IMR-90 (cell line): Measurements from ENCODE around the gene ZNF221. TPM values are rescaled to one million over a fixed set of nuclear protein-coding genes. Genes with fewer than 3 reads are reported as not detected.

Experiments used
- ATAC-seq: fragments of 200-7000 bp; cut with Tn5 transposase; 2 replicates; pipeline ENCODE4 v1.9.1; 2020; ENCODE audit warnings: low read depth, mild to moderate bottlenecking, moderate library complexity
- BruUV-seq: library from RNA; stranded (reverse); fragments of 400-500 nt; replicated peaks from 2 replicates; lab custom pipeline; 2021; lab: Mats Ljungman, UMichigan
- CTCF ChIA-PET: fragments of 300-600 bp; formaldehyde crosslinking; extraction: SDS; loops from one replicate; lab custom pipeline; 2021; ENCODE audit warnings: antibody characterized with exemption; lab: Yijun Ruan, JAX
- POLR2A ChIA-PET: fragments of 300-600 bp; sonication (Branson Sonifier 250); formaldehyde crosslinking; loops from one replicate; lab custom pipeline; 2022; ENCODE audit warnings: antibody characterized with exemption; ENCODE audit not compliant: unreplicated experiment; lab: Charles Lee
- DNase-seq: peaks from one replicate; pipeline ENCODE4 v3.0.0; 2013
- H2AFZ ChIP-seq: replicated peaks from 2 replicates; pipeline ENCODE3; 2013; ENCODE audit warnings: low read length, mild to moderate bottlenecking; ENCODE audit not compliant: poor library complexity
- H2AK5ac ChIP-seq: 2 replicates; pipeline ENCODE4 v1.6.1; 2013; ENCODE audit warnings: low read depth, low read length, inconsistent platforms
- H2AK9ac ChIP-seq: replicated peaks from 2 replicates; pipeline ENCODE3; 2013; ENCODE audit warnings: mild to moderate bottlenecking, low read depth, low read length, moderate library complexity; ENCODE audit not compliant: poor library complexity
- H2BK120ac ChIP-seq: 2 replicates; pipeline ENCODE4 v1.6.1; 2013; ENCODE audit warnings: low read depth, low read length, inconsistent platforms
- H2BK15ac ChIP-seq: 3 replicates; pipeline ENCODE4 v1.6.1; 2013; ENCODE audit warnings: low read depth, low read length, inconsistent platforms
- H2BK20ac ChIP-seq: 2 replicates; pipeline ENCODE4 v1.6.1; 2013; ENCODE audit warnings: low read depth, mild to moderate bottlenecking, inconsistent platforms, low read length, moderate library complexity
- H2BK5ac ChIP-seq: 2 replicates; pipeline ENCODE4 v1.6.1; 2013; ENCODE audit warnings: mild to moderate bottlenecking, low read depth, low read length, inconsistent platforms; ENCODE audit not compliant: poor library complexity, severe bottlenecking
- H3K14ac ChIP-seq: replicated peaks from 2 replicates; pipeline ENCODE4 v1.6.1; 2013; ENCODE audit warnings: low read depth, low read length, inconsistent platforms
- H3K18ac ChIP-seq: 2 replicates; pipeline ENCODE4 v1.6.1; 2013; ENCODE audit warnings: low read depth, low read length, control low read depth
- H3K23ac ChIP-seq: 2 replicates; pipeline ENCODE4 v1.6.1; 2013; ENCODE audit warnings: low read depth, low read length, inconsistent platforms
- H3K27ac ChIP-seq: 2 replicates; pipeline ENCODE4 v1.5.1; 2013; ENCODE audit warnings: mild to moderate bottlenecking, control low read depth, low read length; ENCODE audit not compliant: insufficient read depth
- H3K27me3 ChIP-seq: 2 replicates; pipeline ENCODE4 v1.6.1; 2013; ENCODE audit warnings: low read length; ENCODE audit not compliant: control insufficient read depth, insufficient read depth
- H3K36me3 ChIP-seq: 2 replicates; pipeline ENCODE4 v1.6.1; 2013; ENCODE audit warnings: low read length, mixed read lengths; ENCODE audit not compliant: control insufficient read depth, insufficient read depth
- H3K4ac ChIP-seq: 2 replicates; pipeline ENCODE4 v1.6.1; 2013; ENCODE audit warnings: low read depth, low read length, inconsistent platforms
- H3K4me1 ChIP-seq: 2 replicates; pipeline ENCODE4 v1.6.1; 2013; ENCODE audit warnings: low read length, mixed read lengths; ENCODE audit not compliant: control insufficient read depth, insufficient read depth
- H3K4me2 ChIP-seq: 2 replicates; pipeline ENCODE4 v1.6.1; 2013; ENCODE audit warnings: low read depth, mild to moderate bottlenecking, control low read depth, low read length, moderate library complexity
- H3K4me3 ChIP-seq: 2 replicates; pipeline ENCODE4 v1.5.1; 2013; ENCODE audit warnings: low read depth, mild to moderate bottlenecking, control low read depth, low read length, moderate library complexity; ENCODE audit not compliant: insufficient read depth
- H3K56ac ChIP-seq: 2 replicates; pipeline ENCODE4 v1.6.1; 2013; ENCODE audit warnings: low read length, inconsistent platforms; ENCODE audit not compliant: insufficient read depth; ENCODE audit errors: extremely low read depth
- H3K79me1 ChIP-seq, 2 experiments: 2 replicates each; pipeline ENCODE4 v1.6.1; 2013; ENCODE audit warnings: low read length in 2 of 2, inconsistent platforms in 1 of 2, low read depth in 1 of 2
- H3K9ac ChIP-seq: 2 replicates; pipeline ENCODE4 v1.6.1; 2013; ENCODE audit warnings: low read depth, low read length, control low read depth
- H3K9me1 ChIP-seq: 2 replicates; pipeline ENCODE4 v1.6.1; 2013; ENCODE audit warnings: low read length, inconsistent platforms; ENCODE audit not compliant: insufficient read depth
- H3K9me3 ChIP-seq: 2 replicates; pipeline ENCODE4 v1.6.1; 2013; ENCODE audit warnings: low read length; ENCODE audit not compliant: control insufficient read depth, insufficient read depth
- H4K20me1 ChIP-seq: 2 replicates; pipeline ENCODE4 v1.6.1; 2013; ENCODE audit warnings: low read length, inconsistent platforms; ENCODE audit not compliant: insufficient read depth
- H4K5ac ChIP-seq: 2 replicates; pipeline ENCODE4 v1.6.1; 2013; ENCODE audit warnings: mild to moderate bottlenecking, low read depth, low read length, control low read depth
- H4K8ac ChIP-seq, 2 experiments: 2 replicates each; pipeline ENCODE4 v1.6.1; 2013; ENCODE audit warnings: low read depth in 2 of 2, low read length in 2 of 2, control low read depth in 1 of 2, inconsistent platforms in 1 of 2
- H4K91ac ChIP-seq: 2 replicates; pipeline ENCODE4 v1.6.1; 2013; ENCODE audit warnings: low read depth, low read length, inconsistent platforms; ENCODE audit not compliant: insufficient read depth
- BHLHE40 ChIP-seq: fragments of 150-350 bp; IDR thresholded peaks from 2 replicates; pipeline ENCODE4 v1.6.1; 2016; ENCODE audit warnings: mild to moderate bottlenecking, low read depth, low read length
- CEBPB ChIP-seq: IDR thresholded peaks from 2 replicates; pipeline ENCODE4 v1.6.1; 2012; ENCODE audit warnings: low read depth, low read length, improper control_type of control experiment
- CTCF ChIP-seq: conservative IDR thresholded peaks from 2 replicates; pipeline ENCODE4 v1.5.1; 2012; ENCODE audit warnings: mild to moderate bottlenecking, low read depth, low read length, improper control_type of control experiment
- ELK1 ChIP-seq: fragments of 150-350 bp; IDR thresholded peaks from 2 replicates; pipeline ENCODE4 v1.6.1; 2016; ENCODE audit warnings: low read depth, mild to moderate bottlenecking, low read length, moderate library complexity, borderline replicate concordance
- FOS ChIP-seq: fragments of 150-350 bp; IDR thresholded peaks from 2 replicates; pipeline ENCODE4 v1.6.1; 2016; ENCODE audit warnings: low read depth, low read length
- MAFK ChIP-seq: IDR thresholded peaks from 2 replicates; pipeline ENCODE4 v1.6.1; 2012; ENCODE audit warnings: low read depth, low read length, improper control_type of control experiment
- MXI1 ChIP-seq: IDR thresholded peaks from 2 replicates; pipeline ENCODE4 v1.6.1; 2012; ENCODE audit warnings: low read depth, mild to moderate bottlenecking, low read length, moderate library complexity, borderline replicate concordance
- NFE2L2 ChIP-seq: fragments of 150-350 bp; IDR thresholded peaks from 2 replicates; pipeline ENCODE4 v1.6.1; 2016; ENCODE audit warnings: low read depth, mild to moderate bottlenecking, low read length
- POLR2A ChIP-seq: IDR thresholded peaks from 2 replicates; pipeline ENCODE4 v1.6.1; 2012; ENCODE audit warnings: mild to moderate bottlenecking, low read depth, low read length
- RAD21 ChIP-seq: IDR thresholded peaks from 2 replicates; pipeline ENCODE4 v1.6.1; 2012; ENCODE audit warnings: low read length, improper control_type of control experiment
- RCOR1 ChIP-seq: IDR thresholded peaks from 2 replicates; pipeline ENCODE4 v1.6.1; 2012; ENCODE audit warnings: mild to moderate bottlenecking, low read length, improper control_type of control experiment; ENCODE audit not compliant: insufficient replicate concordance
- RFX5 ChIP-seq: IDR thresholded peaks from 2 replicates; pipeline ENCODE4 v1.8.0; 2012; ENCODE audit warnings: low read depth, mild to moderate bottlenecking, low read length, moderate library complexity
- SMC3 ChIP-seq: fragments of 150-350 bp; IDR thresholded peaks from 2 replicates; pipeline ENCODE4 v1.6.1; 2016; ENCODE audit warnings: low read depth, mild to moderate bottlenecking, antibody characterized with exemption, low read length, moderate library complexity
- USF2 ChIP-seq: fragments of 150-350 bp; IDR thresholded peaks from 2 replicates; pipeline ENCODE4 v1.6.1; 2017; ENCODE audit warnings: mild to moderate bottlenecking, antibody characterized with exemption, low read length, low read depth
- WGBS, 2 experiments: methylation state at CpG; one replicate each; pipeline versions ENCODE4 v1.1.5 to v1.1.7; 2013; ENCODE audit warnings: missing lambda C conversion rate in 2 of 2; ENCODE audit not compliant: insufficient read length in 1 of 2; ENCODE audit errors: extremely low coverage in 2 of 2; 5-methylcytosine and 5-hydroxymethylcytosine counted together
- dilution Hi-C: fragments of 300-500 bp; cut with HindIII; formaldehyde crosslinking; loops from one replicate; pipeline ENCODE4 v1.14.3; 2018; ENCODE audit warnings: low sequenced_read_pairs; ENCODE audit not compliant: unreplicated experiment
- in situ Hi-C: fragments of 300-500 bp; cut with MboI; formaldehyde crosslinking; loops from 3 replicates; pipeline ENCODE4 v1.14.3; 2019; ENCODE audit warnings: low sequenced_read_pairs, inconsistent platforms, mixed read lengths
- intact Hi-C: fragments of 100-400 bp; cut with micrococcal nuclease; formaldehyde crosslinking; loops from 2 replicates; pipeline ENCODE4 v1.10.0; 2022
- polyA plus RNA-seq, 3 experiments: library from polyadenylated mRNA; depleted of rRNA; stranded (reverse); fragments of >200 nt; gene quantifications; 2 replicates each; pipeline ENCODE4 v1.2.3, GENCODE V29; 2012; ENCODE audit warnings: low replicate concordance in 1 of 3
- total RNA-seq: library from RNA; depleted of rRNA; stranded (reverse); fragments of >200 nt; gene quantifications from 2 replicates; pipeline ENCODE4 v1.2.3, GENCODE V29; 2012

ZNF221 gene
- total and polyA plus RNA-seq, 2 of the 4 experiments (the other 2 are of a cell fraction) = 1.0 to 10.6 TPM

- H3K79me1 ChIP-seq = peaks cover 6 to 27% of the 10 kb centered on the region in 2 experiments; a peak in 3 of 4 replicates
- H3K27me3 ChIP-seq = no peaks in the 10 kb centered on the region
- H3K4me3 ChIP-seq = peak within 1 kb of the TSS; percentile 79
- no peaks in the 10 kb centered on the region for H3K9me1 ChIP-seq
- H4K8ac ChIP-seq = peak within 1 kb of the TSS; percentile 4 to 94; a peak in 3 of 4 replicates
- H3K4me2 ChIP-seq = peak within 1 kb of the TSS; percentile 96
- H3K36me3 ChIP-seq = peaks cover 3% of the 10 kb centered on the region
- H4K91ac ChIP-seq = peak within 1 kb of the TSS; percentile 77
- peak within 1 kb of the TSS; percentile 71; the same call in 1 of the 2 replicates for H3K23ac ChIP-seq
- H3K4ac ChIP-seq = peak within 1 kb of the TSS; percentile 80
- ChIA-PET CTCF (no interaction called here), POLR2A (interaction anchor here (0.6 kb wide), 1 partner anchor 245 kb away, joined by 3 read pairs; no protein-coding TSS in a partner anchor)
- intact Hi-C loops (loop anchor here (1.0 kb wide), 1 partner anchor 49 kb away; the partner anchor contains the start of gene ZNF45), in situ Hi-C loops (no loop called here), dilution Hi-C loops (no loop called here)
- H2AFZ ChIP-seq = peak within 1 kb of the TSS; percentile 96
- H2BK5ac ChIP-seq = peak within 1 kb of the TSS; percentile 55
- H3K18ac ChIP-seq = peak within 1 kb of the TSS; percentile 28; the same call in 1 of the 2 replicates
- peak within 1 kb of the TSS; percentile 67 for H3K9ac ChIP-seq
- no peak within 1 kb of the TSS for H2AK5ac ChIP-seq
- peak; percentile 97 for DNase-seq
- peak; percentile 95 for ATAC-seq
- peak within 1 kb of the TSS; percentile 71 for H4K5ac ChIP-seq
- peak within 1 kb of the TSS; percentile 62 for H3K27ac ChIP-seq
- peaks cover 2% of the 10 kb centered on the region; the same call in 1 of the 2 replicates for H3K9me3 ChIP-seq
- H2BK15ac ChIP-seq = no peak within 1 kb of the TSS
- WGBS, 2 experiments = 0% methylated on average over 5 of the region's 40 CpGs; no CpG with 5 or more reads in 1 of the 2 experiments
- no TSS peak for BruUV-seq
- no peaks in the 10 kb centered on the region for H3K4me1 ChIP-seq
- H2BK120ac ChIP-seq = peak within 1 kb of the TSS; percentile 29; the same call in 1 of the 2 replicates
- peak within 1 kb of the TSS; percentile 93 for H3K14ac ChIP-seq
- H2BK20ac ChIP-seq = no peak within 1 kb of the TSS
- peak within 1 kb of the TSS; percentile 79 for H2AK9ac ChIP-seq
- H4K20me1 ChIP-seq = no peaks in the 10 kb centered on the region
- H3K56ac ChIP-seq = no peak within 1 kb of the TSS
- TF ChIP-seq NFE2L2 = no peak
- peak; percentile 82 for TF ChIP-seq CEBPB
- TF ChIP-seq ELK1 = no peak
- TF ChIP-seq RAD21 = no peak; the same call in 1 of the 2 replicates
- no peak for TF ChIP-seq RFX5
- no peak for TF ChIP-seq POLR2A
- TF ChIP-seq USF2 = peak; percentile 15; the same call in 1 of the 2 replicates
- no peak for TF ChIP-seq CTCF
- peak; percentile 14 for TF ChIP-seq RCOR1
- TF ChIP-seq FOS = no peak
- TF ChIP-seq MXI1 = peak; percentile 73; the same call in 1 of the 2 replicates
- no peak for TF ChIP-seq BHLHE40
- no peak for TF ChIP-seq SMC3
- TF ChIP-seq MAFK = no peak
Observed at GRCh38 chr19:43983912-43984686, 33.1 kb downstream of the ZNF221 start, which contains the start of gene ZNF155. Gene ZNF155, plus strand, starts transcription at chr19:43984188. Its CDS starts 4,356 bp downstream, at chr19:43988544.
